Measurements from ENCODE around the gene SLC2A4RG. TPM values are rescaled to one million over a fixed set of nuclear protein-coding genes. Genes with fewer than 3 reads are reported as not detected.

SLC2A4RG gene
- total and polyA plus RNA-seq, 2 of the 13 experiments (the other 11 are each of a cell fraction or from before 2014, with no cell fraction given), result 91.4 to 95.9 TPM

- no peak for TF ChIP-seq CREB1 (IDR thresholded peaks at IDR 0.05)
- no peak for TF ChIP-seq CREB1 (CRISPR knock-in tag; IDR thresholded peaks at IDR 0.05)
- 0 out of 2 replicates have a peak, but pooled peaks have one; percentile 1 for TF ChIP-seq POLR2AphosphoS5 (IDR thresholded peaks at IDR 0.05; ENCODE audit: low read depth, low read length)
- TF ChIP-seq ZNF251 (CRISPR knock-in tag; IDR thresholded peaks at IDR 0.05), result no peak
- no peak for TF ChIP-seq SIX1 (CRISPR knock-in tag; IDR thresholded peaks at IDR 0.05; ENCODE audit: borderline replicate concordance)
- TF ChIP-seq ZNF784 (CRISPR knock-in tag; IDR thresholded peaks at IDR 0.05; ENCODE audit: borderline replicate concordance), result 0 out of 2 replicates have a peak, but pooled peaks have one; percentile 18
- TF ChIP-seq NFAT5 (CRISPR knock-in tag; IDR thresholded peaks at IDR 0.05), result no peak
- TF ChIP-seq ZNF235 (CRISPR knock-in tag; IDR thresholded peaks at IDR 0.05; ENCODE audit: borderline replicate concordance), result peak; percentile 55; the same call in 1 of the 2 replicates
- 0 out of 2 replicates have a peak, but pooled peaks have one; percentile 25 for TF ChIP-seq CHD2 (IDR thresholded peaks at IDR 0.05; ENCODE audit: low read depth, low read length)
- TF ChIP-seq ZFP36 (IDR thresholded peaks at IDR 0.05; ENCODE audit: borderline replicate concordance, low read depth, low read length, partially characterized antibody), result no peak
- no peak for TF ChIP-seq PLSCR1 (CRISPR knock-in tag; IDR thresholded peaks at IDR 0.05; ENCODE audit: borderline replicate concordance)
- TF ChIP-seq ZBTB37 (CRISPR knock-in tag; IDR thresholded peaks at IDR 0.05), result no peak
- no peak for TF ChIP-seq ZNF816 (CRISPR knock-in tag; IDR thresholded peaks at IDR 0.05; ENCODE audit: borderline replicate concordance)
- TF ChIP-seq ZNF549 (CRISPR knock-in tag; IDR thresholded peaks at IDR 0.05), result no peak
- TF ChIP-seq MATR3 (CRISPR knock-in tag; IDR thresholded peaks at IDR 0.05), result no peak
- no peak for TF ChIP-seq NFYB (CRISPR knock-in tag; IDR thresholded peaks at IDR 0.05)
Observed at GRCh38 chr20:63699466-63700198, 39.9 kb upstream of the SLC2A4RG start (continued).

Data from HepG2 (cell line).